ENCODE data around the gene TM4SF18.

Gene TM4SF18

GRCh38 chr3:149280671-149281349 is 52.6 kb downstream of the TM4SF18 start:
- DNase-seq: no peak

GRCh38 chr3:149278911-149279310 is 54.5 kb downstream of the TM4SF18 start:
- DNase-seq: no peak

- peak; percentile 81 for DNase-seq
These were observed 56.1 kb downstream of the TM4SF18 start for GRCh38 chr3:149277331-149277813.

GRCh38 chr3:149276619-149277018 is 56.8 kb downstream of the TM4SF18 start:
- DNase-seq: no peak

- no peak for DNase-seq
These were observed 59.2 kb downstream of the TM4SF18 start for GRCh38 chr3:149274220-149274619.

- DNase-seq: peak; percentile 86
These were observed 60.2 kb downstream of the TM4SF18 start for GRCh38 chr3:149273096-149273751.

- no peak for DNase-seq
These were observed 61.8 kb downstream of the TM4SF18 start for GRCh38 chr3:149271669-149272068.

- DNase-seq: no peak
These were observed 63.3 kb downstream of the TM4SF18 start for GRCh38 chr3:149270180-149270579.

- DNase-seq: no peak
These were observed 63.7 kb downstream of the TM4SF18 start for GRCh38 chr3:149269687-149270086.
